HepG2 (cell line): ENCODE data around the gene NSUN6. TPM values are rescaled to one million over a fixed set of nuclear protein-coding genes. Genes with fewer than 3 reads are reported as not detected.

Experiments used
- ATAC-seq: fragments of 200-7000 bp; cut with Tn5 transposase; 3 replicates; pipeline ENCODE4 v1.9.1; 2020; ENCODE audit warnings: mild to moderate bottlenecking, moderate library complexity
- BruUV-seq: library from RNA; stranded (reverse); fragments of 400-500 nt; replicated peaks from 2 replicates; lab custom pipeline; 2021; lab: Mats Ljungman, UMichigan
- CTCF ChIA-PET: fragments of 300-600 bp; formaldehyde crosslinking; extraction: SDS; loops from one replicate; lab custom pipeline; 2021; ENCODE audit warnings: low total read pairs, inconsistent platforms, low intra/inter-chr PET ratio; lab: Yijun Ruan, JAX
- POLR2A ChIA-PET: fragments of 350-600 bp; sonication (Branson Sonifier 250); formaldehyde crosslinking; loops from one replicate; lab custom pipeline; 2020; ENCODE audit warnings: antibody characterized with exemption, inconsistent platforms; lab: Yijun Ruan, JAX
- DNase-seq: peaks from one replicate; pipeline ENCODE4 v3.0.0-alpha.2; 2015; ENCODE audit warnings: low spot score
- FAIRE-seq: peaks from 3 replicates; lab custom pipeline; 2011; peaks lifted over from hg19 to GRCh38; lab: Jason Lieb, UNC
- H2AFZ ChIP-seq: one replicate; pipeline ENCODE4 v1.6.1; 2011; ENCODE audit warnings: low read length, inconsistent platforms
- H3K27ac ChIP-seq: fragments of 300-600 bp; 3 replicates; pipeline ENCODE4 v1.8.0; 2011; ENCODE audit warnings: mixed run types, mild to moderate bottlenecking, mixed read lengths, low read length, inconsistent platforms; ENCODE audit not compliant: insufficient read depth; ENCODE audit errors: extremely low read length
- H3K27me3 ChIP-seq, 2 experiments: fragments of 200-600 bp in 1 of 2; 2 replicates in 1 of 2; 3 replicates in 1 of 2; pipeline versions ENCODE4 v1.6.0 to v1.8.0; 2011; ENCODE audit warnings: low read length in 2 of 2, mild to moderate bottlenecking in 2 of 2, moderate library complexity in 2 of 2, inconsistent platforms in 1 of 2; ENCODE audit not compliant: insufficient read depth in 2 of 2, control insufficient read depth in 1 of 2
- H3K36me3 ChIP-seq, 2 experiments: fragments of 200-600 bp in 1 of 2; replicated peaks in 1 of 2; 2 replicates in 1 of 2; 3 replicates in 1 of 2; pipeline versions ENCODE4 v1.5.1 to v1.8.0; 2011; ENCODE audit warnings: low read length in 2 of 2, inconsistent platforms in 1 of 2; ENCODE audit not compliant: insufficient read depth in 2 of 2, control insufficient read depth in 1 of 2
- H3K4me1 ChIP-seq: 2 replicates; pipeline ENCODE4 v1.5.1; 2012; ENCODE audit warnings: low read length, inconsistent platforms; ENCODE audit not compliant: insufficient read depth
- H3K4me2 ChIP-seq: 2 replicates; pipeline ENCODE4 v1.6.0; 2011; ENCODE audit warnings: low read depth, low read length, inconsistent platforms
- H3K4me3 ChIP-seq, 3 experiments: fragments of 200-600 bp in 1 of 3; sonication (generic), shearing (Covaris generic) in 1 of 3; replicated peaks in 1 of 3; 2 replicates each; pipeline ENCODE4 v1.5.1; 2011 to 2016; ENCODE audit warnings: low read length in 3 of 3, inconsistent platforms in 2 of 3, low read depth in 2 of 3, mild to moderate bottlenecking in 2 of 3, control low read depth in 1 of 3, mixed read lengths in 1 of 3; ENCODE audit not compliant: insufficient read depth in 1 of 3
- H3K79me2 ChIP-seq: one replicate; pipeline ENCODE4 v1.6.1; 2011; ENCODE audit warnings: low read length, inconsistent platforms; ENCODE audit not compliant: insufficient read depth
- H3K9ac ChIP-seq: 2 replicates; pipeline ENCODE4 v1.6.0; 2011; ENCODE audit warnings: mild to moderate bottlenecking, low read depth, low read length, inconsistent platforms; ENCODE audit not compliant: insufficient read depth
- H3K9me3 ChIP-seq: 2 replicates; pipeline ENCODE4 v1.5.1; 2012; ENCODE audit warnings: mild to moderate bottlenecking, low read length
- H4K20me1 ChIP-seq: 2 replicates; pipeline ENCODE4 v1.6.0; 2011; ENCODE audit warnings: inconsistent platforms, mild to moderate bottlenecking, low read length, moderate library complexity; ENCODE audit not compliant: insufficient read depth
- CTCF ChIP-seq: sonication (generic); formaldehyde crosslinking; IDR thresholded peaks from 2 replicates; pipeline ENCODE4 v1.5.0; 2020; ENCODE audit warnings: mild to moderate bottlenecking, missing genetic modification reagents, moderate library complexity
- ESRRA ChIP-seq: sonication (generic); formaldehyde crosslinking; IDR thresholded peaks from 2 replicates; pipeline ENCODE4 v1.5.1; 2020; ENCODE audit warnings: mild to moderate bottlenecking, low read depth, missing genetic modification reagents
- RAD21 ChIP-seq: fragments of 450-650 bp; formaldehyde crosslinking; IDR thresholded peaks from 2 replicates; pipeline ENCODE4 v1.5.0; 2020; ENCODE audit warnings: mild to moderate bottlenecking
- SMC3 ChIP-seq: IDR thresholded peaks from 2 replicates; pipeline ENCODE4 v1.6.1; 2011; ENCODE audit warnings: low read length, improper control_type of control experiment
- STAG1 ChIP-seq: sonication (generic); formaldehyde crosslinking; IDR thresholded peaks from 2 replicates; pipeline ENCODE4 v1.4.0; 2020; ENCODE audit warnings: missing genetic modification reagents
- ZBTB4 ChIP-seq: sonication (generic); formaldehyde crosslinking; IDR thresholded peaks from 2 replicates; pipeline ENCODE4 v1.4.0; 2020; ENCODE audit warnings: missing genetic modification reagents, mild to moderate bottlenecking, borderline replicate concordance
- ZNF501 ChIP-seq: sonication (generic); formaldehyde crosslinking; IDR thresholded peaks from 2 replicates; pipeline ENCODE4 v1.5.1; 2020; ENCODE audit warnings: mild to moderate bottlenecking, moderate library complexity, missing genetic modification reagents
- WGBS: methylation state at CpG from one replicate; pipeline ENCODE4 v1.1.6; 2017; ENCODE audit warnings: low lambda C conversion rate; 5-methylcytosine and 5-hydroxymethylcytosine counted together
- in situ Hi-C: cut with HindIII; loops from 2 replicates; pipeline ENCODE4 v1.10.0; 2017; ENCODE audit warnings: low pct_unique_long_range_greater_than_20kb; ENCODE audit not compliant: extremely low pct_ligation_motif_present
- intact Hi-C: fragments of 100-400 bp; cut with micrococcal nuclease; formaldehyde crosslinking; loops from one replicate; pipeline ENCODE4 v1.10.0; 2022; ENCODE audit not compliant: unreplicated experiment
- polyA plus RNA-seq, 8 experiments: library from polyadenylated mRNA; depleted of rRNA in 3 of 8; stranded (reverse) in 7 of 8; unstranded in 1 of 8; fragments of >200 nt; fragmentation: Illumina TruSeq in 4 of 8; extraction: Trizol in 4 of 8; gene quantifications; 2 replicates each; pipeline versions ENCODE4 v1.2.1 to v1.2.3, GENCODE V29; 2011 to 2016; ENCODE audit warnings: low read depth in 4 of 8, missing spikeins in 1 of 8, mixed read lengths in 1 of 8; ENCODE audit not compliant: insufficient read depth in 1 of 8
- total RNA-seq, 5 experiments: library from RNA; depleted of rRNA; stranded (reverse); fragments of >200 nt; fragmentation: Illumina TruSeq; extraction: Trizol; gene quantifications; 2 replicates each; pipeline ENCODE4 v1.2.3, GENCODE V29; 2016; ENCODE audit warnings: low read depth in 1 of 5

The NSUN6 gene
- total and polyA plus RNA-seq, 2 of the 13 experiments (the other 11 are each of a cell fraction or from before 2014, with no cell fraction given) = 17.2 to 19.3 TPM

- ATAC-seq = no peak
- H3K9ac ChIP-seq = no peak overlapping the region
- H4K20me1 ChIP-seq = no peaks in the 10 kb centered on the region
- H3K36me3 ChIP-seq = no peaks in the 10 kb centered on the region
- DNase-seq = no peak
- ChIA-PET POLR2A (interaction anchor here (1.2 kb wide), 1 partner anchor 31 kb away, joined by 3 read pairs; no protein-coding TSS in a partner anchor), CTCF (no interaction called here)
- intact Hi-C loops = no loop called here
- no peak overlapping the region for H3K4me2 ChIP-seq
- no peaks in the 10 kb centered on the region for H3K27me3 ChIP-seq
- TF ChIP-seq ESRRA (CRISPR knock-in tag) = no peak
- no peaks in the 10 kb centered on the region for H3K9me3 ChIP-seq
- no peak overlapping the region for H3K4me3 ChIP-seq
- WGBS = 31% methylated on average over 6 of the region's 6 CpGs
- H3K4me1 ChIP-seq = peaks cover 11% of the 10 kb centered on the region
- in situ Hi-C loops = loop anchor here (25.0 kb wide), 1 partner anchor 1097 kb away; no protein-coding TSS in a partner anchor
- no peak overlapping the region for H3K27ac ChIP-seq
- H3K79me2 ChIP-seq = no peaks in the 10 kb centered on the region
- no peak for FAIRE-seq
- no peak overlapping the region for H2AFZ ChIP-seq
- BruUV-seq = no TSS peak
Observed at GRCh38 chr10:18690541-18690940, 39.2 kb upstream of the NSUN6 start.

- Histone ChIP-seq H3K27ac (no peak overlapping the region), H4K20me1 (no peaks in the 10 kb centered on the region), H2AFZ (no peak overlapping the region), H3K36me3 (no peaks in the 10 kb centered on the region), H3K9me3 (no peaks in the 10 kb centered on the region), H3K4me3 (no peak overlapping the region), H3K4me2 (no peak overlapping the region), H3K4me1 (peaks cover 11% of the 10 kb centered on the region), H3K79me2 (no peaks in the 10 kb centered on the region), H3K27me3 (no peaks in the 10 kb centered on the region), H3K9ac (no peak overlapping the region)
- no TSS peak for BruUV-seq
- TF ChIP-seq RAD21 (0 out of 2 replicates have a peak, but pooled peaks have one; percentile 16), CTCF (CRISPR knock-in tag) (peak; percentile 55), ZNF501 (CRISPR knock-in tag) (no peak), ZBTB4 (CRISPR knock-in tag) (no peak), SMC3 (0 out of 2 replicates have a peak, but pooled peaks have one; percentile 22), STAG1 (CRISPR knock-in tag) (peak; percentile 71)
- FAIRE-seq (no peak), ATAC-seq (peak; percentile 44; the same call in 2 of the 3 replicates), DNase-seq (peak; percentile 24)
- ChIA-PET POLR2A (no interaction called here), CTCF (interaction anchor here (1.0 kb wide), 1 partner anchor 1099 kb away, joined by 3 read pairs; no protein-coding TSS in a partner anchor)
- intact Hi-C loops = loop anchor here (1.0 kb wide), 1 partner anchor 1099 kb away; no protein-coding TSS in a partner anchor
- 2% methylated on average over 3 of the region's 3 CpGs for WGBS
- in situ Hi-C loops = loop anchor here (25.0 kb wide), 1 partner anchor 1098 kb away; no protein-coding TSS in a partner anchor
Observed at GRCh38 chr10:18689498-18689897, 38.1 kb upstream of the NSUN6 start.
